ENCODE results near the gene FSCN2.
A peak's percentile ranks its signal among the peaks of the same experiment; 100 is the strongest.

The FSCN2 gene

GRCh38 chr17:81527591-81528383 is at the start of gene FSCN2:
TSS of gene FSCN2 (plus strand) at chr17:81528377. CDS start at chr17:81528532, 155 bp downstream.
- DNase-seq: no peak

- DNase-seq: no peak
Measured at GRCh38 chr17:81479175-81480071, 48.8 kb upstream of the FSCN2 start.

- no peak for DNase-seq
Measured at GRCh38 chr17:81480140-81481072, 47.8 kb upstream of the FSCN2 start.

DNA sequence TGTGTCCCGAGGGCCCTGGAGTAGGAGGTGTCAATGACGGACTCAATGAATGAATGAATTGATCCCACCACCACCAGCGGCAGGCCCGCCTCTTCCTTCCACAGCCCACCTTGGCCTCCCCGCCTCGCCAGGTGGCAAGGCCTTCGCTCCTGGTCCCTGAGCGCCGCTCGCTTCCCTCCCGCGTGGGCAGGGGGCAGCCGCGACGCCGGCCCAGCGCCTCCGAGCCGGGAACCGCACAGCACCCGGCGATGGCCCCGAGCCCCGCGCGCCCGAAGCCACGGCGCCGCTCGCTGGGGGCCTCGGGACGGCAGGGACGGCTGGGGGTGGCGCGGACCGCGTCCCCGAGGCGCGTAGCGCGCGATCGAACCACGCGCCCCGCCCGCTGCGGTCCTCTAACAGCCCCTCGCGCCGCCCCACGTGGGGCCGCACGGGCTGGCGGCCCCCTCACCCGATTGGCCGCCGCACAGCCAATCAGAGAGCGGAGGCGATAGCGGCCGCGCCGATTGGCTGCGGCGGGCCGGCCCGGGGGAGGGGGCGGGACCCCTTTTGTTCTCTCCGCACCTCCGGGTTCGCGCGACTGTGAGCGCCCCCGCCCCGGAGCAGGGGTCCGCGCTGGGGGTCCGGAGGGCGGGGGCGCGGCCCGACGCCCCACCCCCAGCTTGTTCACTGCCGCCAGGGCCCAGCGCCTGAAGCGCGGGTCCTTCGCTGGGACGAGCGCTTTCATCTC is 46.9 kb upstream of the FSCN2 start:
- DNase-seq: peak; percentile 74 to 75

- no peak for DNase-seq
Measured at GRCh38 chr17:81481815-81482505, 46.2 kb upstream of the FSCN2 start.

DNA sequence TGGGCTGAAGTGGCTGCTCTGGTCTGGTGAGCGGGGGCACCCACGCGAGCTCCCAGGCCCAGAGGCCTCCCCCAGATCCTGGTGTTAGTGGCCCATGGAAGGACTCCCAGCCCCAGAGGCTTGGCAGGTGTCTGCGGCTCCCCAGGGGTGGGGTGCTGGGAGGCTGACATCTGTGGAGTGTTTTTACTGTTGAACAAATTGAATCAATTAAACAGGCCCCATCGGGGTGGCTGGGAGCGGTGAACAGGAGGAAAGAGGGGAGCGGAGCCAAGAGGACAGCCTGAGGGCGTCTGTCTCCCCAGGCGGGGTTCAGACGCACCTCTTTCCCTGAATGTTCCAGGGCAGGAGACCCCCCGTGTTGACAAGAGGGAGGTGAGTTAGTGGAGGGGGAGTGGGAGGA is 45.5 kb upstream of the FSCN2 start:
- DNase-seq: no peak

DNA sequence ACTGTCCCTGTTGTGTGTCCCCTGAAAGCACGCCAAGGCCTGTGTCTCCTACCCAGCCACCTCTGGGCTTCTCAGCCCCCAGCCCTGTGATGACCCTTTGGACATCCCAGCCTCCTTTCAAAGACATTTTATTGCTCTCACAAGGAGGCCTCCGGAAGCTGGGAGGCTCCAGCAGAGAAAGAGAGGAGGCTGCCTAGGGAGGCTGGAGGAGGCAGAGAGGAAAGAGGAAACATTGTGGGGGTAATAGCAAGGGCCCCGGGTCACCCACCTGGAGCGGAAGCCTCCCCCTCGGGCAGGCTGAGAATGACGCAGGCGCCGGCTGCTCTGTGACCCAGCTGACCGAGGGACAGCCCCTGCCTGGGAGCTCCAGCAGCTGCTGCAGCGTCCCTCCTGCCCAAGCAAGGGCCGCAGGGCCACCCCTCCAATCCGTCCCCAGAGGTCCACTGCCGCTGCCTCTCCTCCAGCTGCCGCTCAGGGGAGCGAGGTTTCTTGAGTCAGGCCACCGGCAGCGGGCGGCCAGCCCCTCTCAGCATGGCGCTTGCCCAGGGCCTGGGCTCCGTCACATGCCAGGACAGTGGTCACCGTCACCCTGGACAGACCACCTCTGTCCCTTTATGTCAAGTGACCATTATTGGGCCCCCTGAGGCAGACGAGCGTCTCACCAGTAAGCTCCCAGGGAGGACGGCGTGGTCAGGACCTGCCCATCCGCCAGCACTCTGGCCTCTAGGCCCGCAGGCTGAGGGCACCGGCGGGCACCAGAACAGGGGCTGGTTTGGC is 44.9 kb upstream of the FSCN2 start:
- DNase-seq: peak; percentile 18 to 66

GRCh38 chr17:81483862-81484194 is 44.3 kb upstream of the FSCN2 start:
- DNase-seq: no peak

DNA sequence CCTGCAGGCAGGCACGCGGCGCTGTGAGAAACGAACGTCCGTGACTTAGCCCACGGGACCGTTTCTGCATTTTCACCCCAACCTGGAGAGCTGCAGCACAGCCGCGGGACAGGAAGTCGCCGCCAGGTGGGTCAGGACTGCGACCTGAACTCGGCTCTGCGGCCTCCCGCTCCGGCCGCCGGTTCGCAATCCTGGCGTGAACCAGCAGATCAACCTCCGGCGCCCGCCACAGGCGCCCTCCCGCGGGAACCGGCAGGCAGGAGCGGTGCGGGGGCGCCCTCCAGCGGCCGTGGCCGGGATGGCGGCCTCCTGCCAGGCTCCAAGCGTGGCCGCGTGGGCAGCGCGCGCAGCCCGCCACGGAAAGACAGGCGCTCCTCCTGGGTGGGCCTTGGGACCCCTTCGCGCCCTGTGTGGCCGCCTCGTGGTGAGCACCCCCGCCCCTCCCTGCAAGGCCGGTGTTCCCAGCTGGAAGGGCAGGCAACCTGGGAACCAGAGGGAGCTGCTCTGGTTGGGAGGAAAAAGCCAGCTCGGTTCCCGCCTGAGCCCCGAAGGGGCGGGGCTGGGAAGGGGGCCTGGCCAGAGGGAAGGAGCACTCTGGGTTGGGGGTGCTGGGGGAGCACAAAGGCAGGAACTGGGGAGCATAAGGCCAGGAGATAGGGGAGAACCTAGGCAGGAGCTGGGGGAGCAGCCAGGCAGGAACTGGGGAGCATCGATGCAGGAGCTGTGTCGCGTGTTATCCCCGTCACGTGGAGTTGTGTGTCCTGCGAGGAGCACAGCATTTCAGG is 43.8 kb upstream of the FSCN2 start:
- peak; percentile 86 to 90 for DNase-seq

DNA sequence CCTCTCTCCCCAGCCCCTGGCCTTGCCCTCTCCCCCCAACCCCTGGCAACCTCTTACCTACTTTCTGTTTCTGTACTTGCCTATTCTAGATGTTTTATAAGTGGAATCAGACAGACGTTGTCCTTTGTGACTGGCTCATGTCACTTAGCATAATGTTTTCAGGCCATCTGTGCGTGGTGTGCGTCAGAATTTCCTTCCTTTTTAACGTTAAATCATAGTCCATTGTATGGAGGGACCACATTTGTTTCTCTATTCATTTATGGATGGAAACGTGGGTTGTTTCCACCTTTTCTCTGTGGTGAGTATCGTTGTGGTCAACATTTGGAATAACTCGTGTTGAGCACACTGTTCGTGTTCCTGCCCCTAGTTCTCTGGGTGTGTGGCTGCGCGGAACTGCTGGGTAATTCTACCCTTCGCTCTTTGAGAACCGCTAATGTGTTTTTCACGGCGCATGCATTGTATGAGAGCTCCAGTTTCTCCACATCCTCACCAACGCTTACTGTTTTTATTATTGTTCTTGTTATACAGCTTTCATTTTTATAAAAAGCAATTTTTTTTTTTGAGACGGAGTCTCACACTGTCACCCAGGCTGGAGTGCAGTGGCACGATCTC is 41.9 kb upstream of the FSCN2 start:
- no peak for DNase-seq

GRCh38 chr17:81487089-81487486 is 41.1 kb upstream of the FSCN2 start:
- no peak for DNase-seq

- DNase-seq: peak; percentile 76 to 83
Measured at GRCh38 chr17:81487487-81488275, 40.5 kb upstream of the FSCN2 start.

- DNase-seq: no peak
Measured at GRCh38 chr17:81488276-81488860, 39.8 kb upstream of the FSCN2 start.

GRCh38 chr17:81489012-81489997 is 38.9 kb upstream of the FSCN2 start:
- no peak for DNase-seq

DNA sequence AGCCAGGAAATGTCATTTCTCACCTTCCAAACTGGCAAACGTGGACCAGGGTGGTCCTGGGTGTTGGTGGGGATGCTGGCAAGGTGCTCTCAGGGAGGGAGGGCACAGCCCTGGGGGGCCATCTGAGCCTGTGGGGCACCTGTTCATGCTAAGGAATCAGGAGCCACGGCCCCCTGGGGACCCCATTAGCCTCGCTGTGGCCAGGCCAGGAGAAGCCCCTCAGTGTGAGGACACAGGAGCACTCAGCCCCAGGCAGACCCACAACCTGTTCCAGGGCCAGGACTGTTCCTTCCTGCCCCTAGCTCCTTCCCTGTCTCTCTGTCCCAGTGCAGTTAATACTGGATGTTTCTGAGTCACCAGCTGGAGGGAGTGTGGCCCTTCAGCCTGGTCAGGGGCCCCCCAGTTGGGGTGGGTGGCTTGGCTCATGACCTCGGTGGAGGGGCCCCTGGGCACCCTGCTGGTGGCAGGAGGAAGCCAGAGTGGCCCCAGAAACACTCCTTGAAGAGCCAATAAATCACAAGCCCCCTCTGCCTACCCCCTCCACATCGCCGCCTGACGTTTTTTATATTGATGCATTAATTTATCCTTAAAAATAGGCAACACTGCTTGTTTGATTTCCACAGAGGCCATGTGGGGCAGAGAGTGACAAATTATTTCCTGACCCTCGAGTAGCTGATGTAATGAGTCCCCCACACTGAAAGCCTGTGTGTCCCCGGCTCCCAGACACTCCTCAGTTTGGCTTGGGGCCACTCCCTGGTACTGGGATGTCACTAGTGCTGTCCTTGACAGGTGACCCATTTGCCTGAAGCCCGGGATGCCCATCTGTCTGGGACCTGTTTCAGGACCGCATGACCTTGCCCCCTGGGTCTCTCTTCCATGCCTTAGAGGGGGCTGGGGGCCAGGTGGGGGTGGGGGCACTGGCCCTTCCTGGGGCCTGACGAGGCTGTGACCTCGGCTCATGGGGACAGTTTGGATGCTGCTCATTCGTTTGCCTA is 37.9 kb upstream of the FSCN2 start:
- DNase-seq: no peak

- no peak for DNase-seq
Measured at GRCh38 chr17:81491181-81491581, 37.0 kb upstream of the FSCN2 start.

All from CD4-positive, alpha-beta T cell treated with Interferon alpha-2 for 1 hour (primary cell).